Activated T-cell treated with anti-CD3 and anti-CD28 coated beads, Interleukin-2, amount 50 U/mL, for 4 hours (primary cell): Measurements from ENCODE around the gene TTC12. TPM values are rescaled to one million over a fixed set of nuclear protein-coding genes. Genes with fewer than 3 reads are reported as not detected.

Experiments
- ATAC-seq, 2 donors: fragments of 200-7000 bp; cut with Tn5 transposase; one replicate each; pipeline ENCODE4 v1.10.0; 2021
- DNase-seq: peaks from one replicate; pipeline ENCODE4 v3.0.0-alpha.2; 2020
- H3K27me3 Mint-ChIP-seq: one replicate; pipeline ENCODE4 v1.8.0; 2021; ENCODE audit warnings: low read depth, mixed read lengths
- H3K36me3 Mint-ChIP-seq: one replicate; pipeline ENCODE4 v1.8.0; 2022; ENCODE audit warnings: mixed read lengths; ENCODE audit not compliant: insufficient read depth
- H3K4me1 Mint-ChIP-seq: one replicate; pipeline ENCODE4 v1.8.0; 2021; ENCODE audit warnings: low read depth, mixed read lengths
- H3K4me3 Mint-ChIP-seq: one replicate; pipeline ENCODE4 v1.8.0; 2021; ENCODE audit warnings: mild to moderate bottlenecking, moderate library complexity, mixed read lengths
- H3K9me3 Mint-ChIP-seq: one replicate; pipeline ENCODE4 v1.8.0; 2021; ENCODE audit warnings: mixed read lengths
- total RNA-seq, 3 donors: library from RNA; stranded (reverse); gene quantifications; one replicate each; pipeline ENCODE4 v1.2.1, GENCODE V29; 2021

Gene TTC12
- total RNA-seq, 3 donors from 2014 or later: 4.0 to 11.0 (median 7.5) TPM

DNA sequence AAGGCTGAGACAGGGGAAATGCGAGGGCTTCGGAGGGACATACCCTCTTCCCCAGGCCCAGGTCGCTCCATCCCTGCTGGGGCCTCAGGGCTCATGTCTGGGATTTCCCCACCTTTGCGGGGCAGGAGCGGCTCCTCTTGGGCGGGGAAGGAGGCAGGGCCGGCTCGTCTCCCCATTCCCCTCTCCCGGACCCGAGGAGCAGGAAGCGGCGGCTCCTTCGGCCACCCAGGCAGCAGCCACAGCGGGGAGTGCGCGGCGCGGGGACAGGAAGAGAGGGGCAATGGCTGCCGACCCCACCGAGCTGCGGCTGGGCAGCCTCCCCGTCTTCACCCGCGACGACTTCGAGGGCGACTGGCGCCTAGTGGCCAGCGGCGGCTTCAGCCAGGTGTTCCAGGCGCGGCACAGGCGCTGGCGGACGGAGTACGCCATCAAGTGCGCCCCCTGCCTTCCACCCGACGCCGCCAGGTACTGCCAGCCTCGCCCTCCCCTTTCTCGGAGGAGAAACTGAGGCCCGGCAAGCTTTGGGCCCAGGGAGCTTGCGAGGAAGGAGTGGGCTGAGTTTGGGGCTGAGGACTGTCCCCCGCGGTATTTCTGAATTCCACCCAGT, 73.3 kb downstream of the TTC12 start, which contains the start of gene ANKK1:
Gene ANKK1 (plus strand): TSS at position 175 of the 607 bp plus-strand sequence. CDS start 106 bp downstream, at position 281.
- Mint-ChIP-seq H3K36me3 (peaks cover 3% of the 10 kb centered on the region), H3K27me3 (peaks cover 5% of the 10 kb centered on the region), H3K9me3 (no peaks in the 10 kb centered on the region), H3K4me3 (no peak within 1 kb of the TSS), H3K4me1 (no peaks in the 10 kb centered on the region)
- DNase-seq (no peak), ATAC-seq (no peak)

DNA sequence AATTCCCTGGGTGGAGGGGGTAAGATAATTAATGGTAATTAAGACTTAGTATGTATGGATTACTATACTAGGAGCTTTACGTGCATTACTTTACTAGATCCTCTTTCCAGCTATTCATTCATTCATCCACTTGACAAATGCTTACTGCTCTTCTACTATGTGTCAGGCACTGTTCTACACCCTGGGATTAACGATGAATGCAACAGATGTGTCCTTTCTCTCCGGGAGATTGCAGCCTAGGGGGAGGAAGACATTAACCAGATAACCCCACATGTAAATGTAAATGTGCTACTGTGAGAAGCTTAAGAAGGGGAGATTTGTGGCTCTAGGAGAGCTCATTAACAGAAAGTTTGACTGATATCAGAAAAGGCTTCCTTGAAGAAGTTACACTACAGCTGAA, 74.9 kb downstream of the TTC12 start:
- H3K4me3 Mint-ChIP-seq: no peak overlapping the region
- H3K4me1 Mint-ChIP-seq: no peaks in the 10 kb centered on the region
- DNase-seq (no peak), ATAC-seq (no peak)
- peaks cover 5% of the 10 kb centered on the region for H3K27me3 Mint-ChIP-seq
- H3K36me3 Mint-ChIP-seq: peaks cover 3% of the 10 kb centered on the region
- no peaks in the 10 kb centered on the region for H3K9me3 Mint-ChIP-seq

DNA sequence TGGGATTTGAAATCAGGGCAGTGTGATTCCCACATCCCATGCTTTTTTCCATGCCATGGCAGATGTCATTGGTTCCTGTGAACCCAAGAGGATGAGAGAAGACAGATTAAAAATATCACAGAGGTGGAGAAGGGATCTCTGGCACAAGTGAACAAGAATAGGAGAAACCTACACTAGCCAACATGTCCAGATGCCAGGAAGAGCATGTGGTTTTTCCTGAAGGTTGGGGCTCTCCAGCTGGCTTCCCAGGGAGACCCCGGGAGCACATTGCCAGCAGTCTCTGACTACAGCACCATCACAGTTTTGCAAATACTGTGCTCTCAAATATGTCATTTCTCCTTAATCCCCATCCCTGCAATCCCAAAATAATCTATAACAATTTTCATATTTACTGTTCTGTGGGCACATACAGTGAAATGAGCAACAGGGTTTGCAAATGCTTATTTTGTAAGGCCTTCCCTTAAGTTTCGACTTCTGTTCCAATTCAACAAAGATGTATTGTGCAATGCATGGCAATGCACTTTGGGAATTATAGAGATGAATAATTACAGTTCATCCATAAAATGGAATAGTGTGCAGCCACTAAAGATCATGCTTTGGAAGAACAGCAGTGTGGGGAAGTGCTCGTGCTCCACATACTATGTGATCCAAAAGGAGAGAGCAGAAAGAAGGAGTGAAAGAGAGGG, 78.0 kb downstream of the TTC12 start:
- H3K36me3 Mint-ChIP-seq: no peaks in the 10 kb centered on the region
- H3K4me1 Mint-ChIP-seq: no peaks in the 10 kb centered on the region
- no peak overlapping the region for H3K4me3 Mint-ChIP-seq
- no peak for ATAC-seq
- DNase-seq: no peak
- peaks cover under 1% of the 10 kb centered on the region for H3K27me3 Mint-ChIP-seq
- no peaks in the 10 kb centered on the region for H3K9me3 Mint-ChIP-seq

DNA sequence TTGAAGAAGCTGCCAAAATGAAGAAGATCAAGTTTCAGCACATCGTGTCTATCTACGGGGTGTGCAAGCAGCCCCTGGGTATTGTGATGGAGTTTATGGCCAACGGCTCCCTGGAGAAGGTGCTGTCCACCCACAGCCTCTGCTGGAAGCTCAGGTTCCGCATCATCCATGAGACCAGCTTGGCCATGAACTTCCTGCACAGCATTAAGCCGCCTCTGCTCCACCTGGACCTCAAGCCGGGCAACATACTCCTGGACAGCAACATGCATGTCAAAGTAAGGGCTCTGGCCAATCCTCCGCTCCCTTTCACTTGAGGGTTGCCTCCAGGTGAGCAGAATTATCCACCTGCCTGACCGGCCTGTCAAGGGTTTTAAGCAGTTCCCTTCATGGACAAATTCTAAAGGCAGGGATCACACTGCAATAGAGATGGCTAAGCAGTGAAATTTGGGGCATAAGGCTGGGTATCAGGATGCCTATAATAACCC, 79.2 kb downstream of the TTC12 start:
- Mint-ChIP-seq H3K9me3 (no peaks in the 10 kb centered on the region), H3K27me3 (no peaks in the 10 kb centered on the region), H3K36me3 (no peaks in the 10 kb centered on the region), H3K4me1 (no peaks in the 10 kb centered on the region), H3K4me3 (no peak overlapping the region)
- DNase-seq (no peak), ATAC-seq (no peak)

DNA sequence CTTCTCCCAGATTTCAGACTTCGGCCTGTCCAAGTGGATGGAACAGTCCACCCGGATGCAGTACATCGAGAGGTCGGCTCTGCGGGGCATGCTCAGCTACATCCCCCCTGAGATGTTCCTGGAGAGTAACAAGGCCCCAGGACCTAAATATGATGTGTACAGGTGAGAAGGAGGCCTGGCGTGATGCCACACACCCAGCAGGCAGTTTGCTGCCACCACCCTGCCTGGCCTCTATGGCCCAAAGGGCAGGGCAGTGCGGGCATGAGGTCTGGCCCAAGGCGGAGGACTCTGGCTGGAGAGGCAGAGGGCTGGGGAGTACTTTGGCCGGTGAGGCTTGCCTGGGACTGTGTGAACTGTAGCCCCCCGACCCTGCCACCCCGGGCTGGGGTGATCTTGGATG, 80.5 kb downstream of the TTC12 start:
- Mint-ChIP-seq H3K4me1 (no peaks in the 10 kb centered on the region), H3K36me3 (no peaks in the 10 kb centered on the region), H3K9me3 (no peaks in the 10 kb centered on the region), H3K27me3 (no peaks in the 10 kb centered on the region), H3K4me3 (no peak overlapping the region)
- ATAC-seq (no peak), DNase-seq (no peak)

DNA sequence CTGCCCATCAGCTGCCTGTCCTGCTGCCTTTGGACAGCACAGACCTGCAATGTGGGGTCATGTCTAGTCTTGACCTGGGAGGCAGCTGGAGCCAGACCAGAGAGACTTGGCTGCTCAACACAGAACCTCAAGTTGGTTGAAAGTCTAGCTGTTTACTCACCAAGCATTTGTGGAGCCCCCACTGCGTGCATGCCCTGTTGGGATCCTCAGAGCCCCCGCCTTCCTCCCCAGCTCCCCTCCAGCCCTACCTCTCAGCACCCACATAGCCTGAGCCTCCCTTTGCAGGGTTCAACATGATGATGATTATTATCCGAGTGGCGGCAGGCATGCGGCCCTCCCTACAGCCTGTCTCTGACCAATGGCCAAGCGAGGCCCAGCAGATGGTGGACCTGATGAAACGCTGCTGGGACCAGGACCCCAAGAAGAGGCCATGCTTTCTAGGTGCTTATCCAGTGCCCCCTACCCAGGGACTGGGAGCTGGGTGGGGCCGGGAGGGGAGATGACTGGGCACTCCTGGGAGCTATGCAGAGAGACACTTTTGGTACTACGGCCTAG, 81.5 kb downstream of the TTC12 start:
- ATAC-seq (no peak), DNase-seq (no peak)
- Mint-ChIP-seq H3K27me3 (no peaks in the 10 kb centered on the region), H3K9me3 (no peaks in the 10 kb centered on the region), H3K4me1 (no peaks in the 10 kb centered on the region), H3K36me3 (no peaks in the 10 kb centered on the region), H3K4me3 (no peak overlapping the region)

DNA sequence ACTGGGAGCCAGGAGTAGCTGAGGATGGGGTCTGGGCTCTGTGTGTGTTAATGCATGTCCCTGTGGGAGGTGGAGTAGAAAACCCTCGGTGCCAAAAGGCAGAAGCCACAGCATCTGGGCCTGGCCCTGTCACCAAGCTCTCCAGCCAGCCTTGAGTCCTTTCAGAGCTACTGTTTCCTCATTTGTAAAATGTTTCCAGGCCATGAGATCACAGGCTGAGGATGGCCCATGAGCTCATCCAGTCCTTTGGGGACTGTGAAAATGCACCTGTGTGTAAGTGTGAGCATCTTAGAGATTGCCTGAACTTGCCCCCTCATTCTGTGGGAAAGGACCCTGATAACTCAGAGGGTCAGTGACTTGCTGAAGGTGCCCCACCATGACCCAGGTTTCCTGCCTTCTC, 82.3 kb downstream of the TTC12 start:
- Mint-ChIP-seq H3K27me3 (no peaks in the 10 kb centered on the region), H3K4me1 (no peaks in the 10 kb centered on the region), H3K36me3 (no peaks in the 10 kb centered on the region), H3K4me3 (no peak overlapping the region), H3K9me3 (no peaks in the 10 kb centered on the region)
- ATAC-seq: no peak
- DNase-seq: no peak

DNA sequence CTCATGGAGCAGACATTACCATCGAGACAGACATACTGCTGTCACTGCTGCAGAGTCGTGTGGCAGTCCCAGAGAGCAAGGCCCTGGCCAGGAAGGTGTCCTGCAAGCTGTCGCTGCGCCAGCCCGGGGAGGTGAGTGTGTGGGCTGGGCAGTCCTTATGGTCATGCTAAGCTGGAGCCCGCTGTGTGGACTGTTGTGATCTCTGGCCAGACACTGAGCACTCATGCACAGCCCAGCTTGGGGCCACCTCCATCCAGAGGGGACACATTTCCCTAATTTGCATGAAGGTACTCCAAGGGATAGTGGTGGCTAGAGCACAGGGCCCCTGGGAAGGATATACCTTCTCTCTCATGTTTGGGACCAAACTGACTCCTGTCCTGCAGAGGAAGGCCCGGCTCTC, 82.8 kb downstream of the TTC12 start:
- Mint-ChIP-seq H3K9me3 (no peaks in the 10 kb centered on the region), H3K36me3 (no peaks in the 10 kb centered on the region), H3K4me1 (no peaks in the 10 kb centered on the region), H3K27me3 (no peaks in the 10 kb centered on the region), H3K4me3 (no peak overlapping the region)
- no peak for DNase-seq
- ATAC-seq: no peak

DNA sequence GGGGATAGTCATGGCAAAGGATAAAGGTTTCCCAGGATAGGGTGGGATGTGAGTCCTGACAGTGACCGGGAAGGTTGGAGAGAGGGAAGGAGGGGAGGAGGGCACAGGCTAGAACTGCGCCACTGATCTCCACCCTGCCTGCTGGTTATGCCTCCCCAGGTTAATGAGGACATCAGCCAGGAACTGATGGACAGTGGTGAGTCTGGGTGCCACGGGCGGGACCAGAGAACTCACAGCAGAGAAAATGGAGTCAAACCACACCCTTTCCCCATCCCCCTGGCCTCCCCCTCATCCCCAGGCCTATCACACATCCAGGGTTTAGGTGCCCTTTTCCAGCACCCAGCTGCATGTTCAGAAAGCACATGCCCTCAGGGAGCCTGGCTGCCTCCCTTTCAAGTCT, 83.4 kb downstream of the TTC12 start:
- Mint-ChIP-seq H3K4me3 (no peak overlapping the region), H3K4me1 (no peaks in the 10 kb centered on the region), H3K27me3 (no peaks in the 10 kb centered on the region), H3K36me3 (no peaks in the 10 kb centered on the region), H3K9me3 (no peaks in the 10 kb centered on the region)
- ATAC-seq: no peak
- DNase-seq: no peak

DNA sequence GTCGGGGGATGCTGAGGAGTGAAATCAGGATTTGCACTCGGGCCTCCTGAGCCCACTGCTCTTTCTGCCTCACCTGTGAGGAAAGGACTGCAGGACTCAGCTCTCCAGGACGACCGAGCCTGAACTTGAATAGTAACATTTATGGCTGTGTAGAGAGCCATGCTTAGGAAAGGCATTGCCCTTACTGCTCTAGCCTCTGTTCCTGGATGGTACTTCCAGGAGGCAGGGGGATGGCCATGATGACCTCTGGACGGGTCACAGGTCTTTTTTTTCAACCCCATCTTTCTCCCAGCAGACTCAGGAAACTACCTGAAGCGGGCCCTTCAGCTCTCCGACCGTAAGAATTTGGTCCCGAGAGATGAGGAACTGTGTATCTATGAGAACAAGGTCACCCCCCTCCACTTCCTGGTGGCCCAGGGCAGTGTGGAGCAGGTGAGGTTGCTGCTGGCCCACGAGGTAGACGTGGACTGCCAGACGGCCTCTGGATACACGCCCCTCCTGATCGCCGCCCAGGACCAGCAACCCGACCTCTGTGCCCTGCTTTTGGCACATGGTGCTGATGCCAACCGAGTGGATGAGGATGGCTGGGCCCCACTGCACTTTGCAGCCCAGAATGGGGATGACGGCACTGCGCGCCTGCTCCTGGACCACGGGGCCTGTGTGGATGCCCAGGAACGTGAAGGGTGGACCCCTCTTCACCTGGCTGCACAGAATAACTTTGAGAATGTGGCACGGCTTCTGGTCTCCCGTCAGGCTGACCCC, 84.5 kb downstream of the TTC12 start:
- Mint-ChIP-seq H3K36me3 (no peaks in the 10 kb centered on the region), H3K9me3 (no peaks in the 10 kb centered on the region), H3K4me1 (no peaks in the 10 kb centered on the region), H3K27me3 (no peaks in the 10 kb centered on the region), H3K4me3 (no peak overlapping the region)
- ATAC-seq: no peak
- no peak for DNase-seq

DNA sequence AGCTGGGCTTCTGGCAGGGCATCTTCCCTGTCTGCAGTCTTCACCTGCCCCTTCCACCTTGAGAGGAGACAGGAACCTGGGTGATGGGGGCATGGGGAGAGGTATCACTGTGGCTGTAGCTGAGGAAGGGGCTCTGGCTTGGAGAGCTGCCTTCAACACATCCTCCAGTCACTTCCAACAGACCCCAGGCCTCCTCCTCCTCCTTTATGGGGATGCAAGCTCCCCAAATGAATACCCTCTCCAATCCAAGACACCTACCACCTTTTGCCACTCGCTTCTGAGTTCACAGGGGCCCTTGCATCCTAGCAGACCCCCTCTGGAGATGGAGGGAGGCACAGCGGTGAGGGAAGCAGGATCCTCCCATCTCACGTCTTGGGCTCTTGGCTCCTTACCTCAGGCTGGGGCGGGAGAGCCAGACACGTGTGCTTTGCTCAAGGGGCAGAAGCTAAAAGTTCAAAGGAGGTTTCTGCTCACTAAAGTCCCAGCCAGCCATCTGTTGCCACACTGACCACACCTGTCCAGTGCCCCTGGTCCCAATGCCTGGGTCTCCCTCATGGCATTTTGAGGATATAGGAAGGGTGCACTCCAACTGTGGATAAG, 86.3 kb downstream of the TTC12 start:
- H3K4me3 Mint-ChIP-seq: no peak overlapping the region
- DNase-seq: no peak
- no peaks in the 10 kb centered on the region for H3K27me3 Mint-ChIP-seq
- no peaks in the 10 kb centered on the region for H3K36me3 Mint-ChIP-seq
- ATAC-seq: no peak
- H3K9me3 Mint-ChIP-seq: no peaks in the 10 kb centered on the region
- no peaks in the 10 kb centered on the region for H3K4me1 Mint-ChIP-seq

DNA sequence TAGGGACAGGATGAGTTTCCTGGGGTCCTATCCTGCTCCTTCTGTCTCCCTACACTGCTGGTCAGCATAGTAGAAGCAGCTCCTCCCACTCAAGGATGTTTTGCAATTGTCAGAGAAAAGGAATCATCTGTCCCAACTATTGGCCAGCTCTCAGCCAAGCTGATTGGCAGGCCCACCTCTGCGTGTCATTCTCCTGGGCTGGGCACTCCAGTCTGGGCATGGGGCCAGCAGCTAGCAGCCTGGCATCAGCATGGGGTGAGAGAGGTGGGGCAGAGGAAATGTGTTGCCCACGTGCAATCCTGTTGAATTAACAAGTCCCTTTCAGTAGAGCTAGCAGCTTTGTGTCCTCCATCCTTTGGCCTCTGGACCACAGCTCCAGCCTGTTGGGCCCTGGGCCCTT, 87.3 kb downstream of the TTC12 start:
- Mint-ChIP-seq H3K36me3 (no peaks in the 10 kb centered on the region), H3K27me3 (no peaks in the 10 kb centered on the region), H3K4me3 (no peak overlapping the region), H3K4me1 (no peaks in the 10 kb centered on the region), H3K9me3 (no peaks in the 10 kb centered on the region)
- no peak for ATAC-seq
- no peak for DNase-seq

DNA sequence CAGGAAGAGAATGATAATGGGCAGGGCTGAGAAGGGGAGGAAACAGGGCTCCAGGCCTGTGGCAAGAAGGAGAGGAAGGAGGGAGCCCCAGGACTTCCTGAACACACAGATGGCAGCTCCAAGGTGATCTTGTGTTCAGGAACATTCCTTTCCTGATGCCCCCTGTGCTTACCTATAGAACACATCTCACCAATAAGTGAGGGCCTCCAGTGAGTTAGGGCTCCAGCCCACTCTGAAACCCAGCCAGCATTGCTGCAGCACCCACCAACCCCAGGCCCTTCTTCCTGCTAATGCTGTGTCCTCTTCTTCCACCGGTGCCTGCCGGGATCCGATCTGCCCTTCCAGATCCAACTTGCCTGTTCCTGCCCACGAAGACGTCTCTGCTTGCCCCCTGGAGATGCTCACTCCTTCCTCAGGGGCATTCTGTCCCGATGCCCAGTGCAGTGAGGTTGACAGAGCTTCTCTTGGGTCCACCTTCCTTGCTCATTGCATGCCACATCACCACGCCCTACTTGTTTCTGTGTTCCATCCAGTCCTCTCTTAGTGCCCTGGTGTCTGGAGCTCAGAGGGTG, 90.6 kb downstream of the TTC12 start:
- Mint-ChIP-seq H3K4me3 (no peak overlapping the region), H3K27me3 (no peaks in the 10 kb centered on the region), H3K36me3 (no peaks in the 10 kb centered on the region), H3K4me1 (no peaks in the 10 kb centered on the region), H3K9me3 (no peaks in the 10 kb centered on the region)
- DNase-seq (no peak), ATAC-seq (no peak)
